AG09309 (cell line): Measurements from ENCODE around the gene BRD3.

Experiments used
- DNase-seq: peaks from one replicate; pipeline ENCODE4 v3.0.0-alpha.2; 2010; ENCODE audit warnings: low read depth
- H3K4me3 ChIP-seq: 2 replicates; pipeline ENCODE4 v1.5.1; 2011; ENCODE audit warnings: mild to moderate bottlenecking, low read depth, low read length, moderate library complexity; ENCODE audit not compliant: control insufficient read depth
- TF ChIP-seq, protein P1 (sequence below): IDR thresholded peaks from 2 replicates; pipeline ENCODE4 v1.5.1; 2011; ENCODE audit warnings: mild to moderate bottlenecking, low read depth, low read length, inconsistent platforms; ENCODE audit not compliant: insufficient read depth, control insufficient read depth; ENCODE audit errors: missing control alignments

BRD3 gene

DNA sequence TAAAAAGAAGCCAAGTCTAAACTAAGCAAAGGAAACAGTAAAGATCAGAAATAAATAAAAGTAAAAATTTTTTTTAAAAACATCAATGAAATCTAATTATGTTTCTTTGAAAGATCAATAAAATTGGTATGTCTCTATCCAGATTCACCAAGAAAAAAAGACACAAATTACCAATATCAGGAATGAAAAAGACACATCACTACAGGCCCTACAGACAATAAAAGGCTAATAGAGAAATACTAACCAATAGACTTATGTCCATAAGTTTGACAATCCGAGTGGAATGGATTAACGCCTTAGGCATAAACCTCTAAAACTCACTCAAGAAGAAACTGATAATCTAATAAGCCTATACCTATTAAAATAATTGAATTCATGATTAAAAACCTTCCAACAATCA is 30.2 kb downstream of the BRD3 start:
- H3K4me3 ChIP-seq, result no peak overlapping the region
- TF ChIP-seq, protein P1, sequence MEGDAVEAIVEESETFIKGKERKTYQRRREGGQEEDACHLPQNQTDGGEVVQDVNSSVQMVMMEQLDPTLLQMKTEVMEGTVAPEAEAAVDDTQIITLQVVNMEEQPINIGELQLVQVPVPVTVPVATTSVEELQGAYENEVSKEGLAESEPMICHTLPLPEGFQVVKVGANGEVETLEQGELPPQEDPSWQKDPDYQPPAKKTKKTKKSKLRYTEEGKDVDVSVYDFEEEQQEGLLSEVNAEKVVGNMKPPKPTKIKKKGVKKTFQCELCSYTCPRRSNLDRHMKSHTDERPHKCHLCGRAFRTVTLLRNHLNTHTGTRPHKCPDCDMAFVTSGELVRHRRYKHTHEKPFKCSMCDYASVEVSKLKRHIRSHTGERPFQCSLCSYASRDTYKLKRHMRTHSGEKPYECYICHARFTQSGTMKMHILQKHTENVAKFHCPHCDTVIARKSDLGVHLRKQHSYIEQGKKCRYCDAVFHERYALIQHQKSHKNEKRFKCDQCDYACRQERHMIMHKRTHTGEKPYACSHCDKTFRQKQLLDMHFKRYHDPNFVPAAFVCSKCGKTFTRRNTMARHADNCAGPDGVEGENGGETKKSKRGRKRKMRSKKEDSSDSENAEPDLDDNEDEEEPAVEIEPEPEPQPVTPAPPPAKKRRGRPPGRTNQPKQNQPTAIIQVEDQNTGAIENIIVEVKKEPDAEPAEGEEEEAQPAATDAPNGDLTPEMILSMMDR, result no peak
- no peak for DNase-seq

DNA sequence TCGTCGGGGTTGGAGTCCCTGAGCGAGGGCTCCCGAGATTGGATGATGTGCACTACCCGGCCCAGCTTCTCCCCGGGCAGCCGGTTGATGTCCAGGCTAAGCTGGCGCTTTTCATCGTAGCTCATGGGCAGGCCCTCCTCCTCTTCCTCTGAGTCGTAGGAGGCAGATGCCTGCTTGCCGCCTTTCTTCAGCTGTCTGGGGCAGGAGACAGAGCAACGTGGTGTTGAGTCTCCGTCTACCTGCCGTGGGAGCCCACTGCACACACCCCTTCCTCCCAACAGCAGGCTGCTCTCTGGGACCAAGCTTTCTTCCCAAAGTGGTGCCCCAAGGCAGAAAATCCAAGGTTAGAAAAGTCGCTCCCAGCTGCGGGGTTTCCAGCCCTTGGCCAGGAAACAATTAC is 31.7 kb downstream of the BRD3 start:
- TF ChIP-seq, protein P1, result no peak
- no peak overlapping the region for H3K4me3 ChIP-seq
- no peak for DNase-seq

DNA sequence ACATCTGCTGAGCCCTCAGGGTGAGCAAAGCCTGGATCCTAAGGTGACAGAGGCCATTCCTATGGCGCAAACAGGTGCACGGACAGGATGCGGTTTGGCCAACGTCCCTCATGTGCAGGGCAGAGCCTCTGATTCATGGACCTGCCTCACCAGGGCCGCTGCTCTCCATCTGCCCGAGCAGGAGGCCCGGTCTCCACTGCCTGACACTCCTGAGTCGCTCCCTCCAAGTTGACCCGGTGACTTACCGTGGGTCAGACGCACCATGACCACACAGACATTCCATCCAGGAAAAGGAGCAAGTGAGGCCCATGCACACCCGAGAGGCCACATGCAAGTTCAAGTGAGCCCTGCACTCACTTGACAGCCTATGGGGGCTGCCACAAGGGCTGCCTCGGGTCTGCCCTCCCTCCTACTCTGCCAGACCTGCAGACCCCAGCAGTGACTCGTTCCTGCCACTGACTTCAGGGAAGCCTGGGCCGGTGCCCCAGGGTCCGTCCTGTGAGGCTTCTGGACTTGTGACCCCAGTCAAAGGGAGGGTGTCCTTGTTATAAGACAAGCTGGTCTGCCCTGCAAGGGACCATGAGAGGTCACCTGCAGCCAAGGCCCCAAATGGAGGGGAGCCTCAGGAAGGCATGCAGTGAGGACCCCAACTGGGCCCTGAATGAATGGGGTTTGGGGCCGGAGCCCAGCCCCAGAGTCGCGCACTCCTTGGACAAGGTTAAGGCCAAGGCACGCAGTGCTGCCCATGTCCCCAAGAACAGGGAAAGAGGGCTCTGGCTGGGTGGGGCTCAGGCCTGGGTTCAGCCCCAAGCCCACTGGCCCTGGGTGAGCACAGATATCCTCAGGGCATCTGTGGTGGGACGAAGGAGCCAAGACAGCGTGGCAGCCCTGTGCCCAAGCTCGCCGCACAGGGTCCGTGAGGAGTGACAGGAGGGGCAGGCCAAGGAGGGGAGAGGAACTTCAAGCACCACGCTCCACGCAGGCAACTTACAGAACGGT is 32.5 kb downstream of the BRD3 start:
- H3K4me3 ChIP-seq, result no peak overlapping the region
- TF ChIP-seq, protein P1, result no peak
- DNase-seq, result no peak

DNA sequence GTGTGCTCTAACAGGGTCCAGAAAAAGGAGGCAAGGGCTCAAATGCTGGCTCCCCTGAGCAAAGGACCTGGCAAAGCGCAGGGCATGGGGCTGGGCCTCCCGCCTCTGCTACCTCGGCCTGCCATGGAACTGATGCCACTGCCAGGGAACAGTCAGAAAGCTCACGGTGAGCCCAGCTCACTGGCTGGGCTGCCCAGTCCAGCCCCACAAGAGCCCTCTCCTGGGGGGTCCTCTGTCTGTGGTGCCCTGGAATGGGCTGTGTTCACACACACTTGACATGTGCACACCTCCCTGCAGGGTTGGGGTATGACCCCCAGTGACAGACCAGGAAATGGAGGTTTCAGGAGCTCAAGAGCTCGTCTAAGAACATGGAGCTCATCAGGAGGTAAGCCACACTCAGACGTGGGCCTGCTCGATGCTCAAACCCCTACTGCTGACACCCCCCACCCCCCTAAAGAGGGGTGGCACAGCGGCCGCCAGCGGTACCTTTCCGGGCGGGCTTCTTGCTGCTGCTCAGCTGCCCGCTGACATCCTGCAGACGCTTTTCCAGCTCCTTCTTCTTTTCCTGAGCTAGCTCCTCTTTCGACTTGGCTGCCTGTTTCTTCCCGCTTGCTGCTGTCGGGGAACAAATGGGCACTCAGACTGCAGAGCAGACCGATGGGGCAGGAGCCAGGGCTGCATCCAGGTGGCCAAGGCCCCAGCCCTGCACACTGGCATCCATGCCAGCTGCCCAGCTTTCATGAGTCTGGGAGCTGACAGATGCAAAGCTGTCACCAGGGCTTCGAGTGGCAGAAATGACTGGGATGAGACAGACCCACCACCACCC is 33.4 kb downstream of the BRD3 start:
- TF ChIP-seq, protein P1, result no peak
- H3K4me3 ChIP-seq, result no peak overlapping the region
- no peak for DNase-seq

DNA sequence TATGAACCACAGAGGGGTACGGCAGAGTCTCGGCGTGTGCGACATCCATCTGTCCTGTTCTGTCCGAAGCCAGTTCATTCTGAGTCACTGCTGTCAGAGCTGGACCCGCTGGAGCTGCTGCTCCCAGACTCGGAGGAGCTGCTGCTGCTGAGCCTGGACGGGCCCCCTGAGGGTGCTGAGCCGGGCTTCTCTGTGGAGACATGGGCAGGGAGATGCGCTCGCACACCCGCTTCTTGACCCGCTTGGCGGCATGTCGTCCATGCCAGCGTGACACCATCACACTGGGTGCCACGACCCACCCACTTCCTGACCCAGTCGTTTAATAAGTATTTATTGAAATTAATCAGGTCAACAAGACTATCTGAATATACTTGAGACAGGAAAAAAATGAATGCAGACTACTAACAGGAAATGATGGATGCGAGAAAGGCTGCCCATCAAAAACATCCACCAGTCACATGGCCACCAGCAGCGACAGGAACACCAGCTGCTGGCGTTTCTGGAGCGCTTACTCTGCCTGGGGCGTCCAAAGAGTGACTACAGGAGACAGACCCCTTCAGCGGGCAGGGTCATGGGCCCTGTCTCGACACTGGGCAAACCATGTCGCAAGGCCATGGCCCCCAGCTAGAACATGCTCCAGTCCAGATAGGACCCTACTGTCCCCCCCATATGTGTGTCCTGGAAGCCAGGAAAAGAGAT is 34.2 kb downstream of the BRD3 start:
- TF ChIP-seq, protein P1, result no peak
- H3K4me3 ChIP-seq, result no peak overlapping the region
- DNase-seq, result no peak

DNA sequence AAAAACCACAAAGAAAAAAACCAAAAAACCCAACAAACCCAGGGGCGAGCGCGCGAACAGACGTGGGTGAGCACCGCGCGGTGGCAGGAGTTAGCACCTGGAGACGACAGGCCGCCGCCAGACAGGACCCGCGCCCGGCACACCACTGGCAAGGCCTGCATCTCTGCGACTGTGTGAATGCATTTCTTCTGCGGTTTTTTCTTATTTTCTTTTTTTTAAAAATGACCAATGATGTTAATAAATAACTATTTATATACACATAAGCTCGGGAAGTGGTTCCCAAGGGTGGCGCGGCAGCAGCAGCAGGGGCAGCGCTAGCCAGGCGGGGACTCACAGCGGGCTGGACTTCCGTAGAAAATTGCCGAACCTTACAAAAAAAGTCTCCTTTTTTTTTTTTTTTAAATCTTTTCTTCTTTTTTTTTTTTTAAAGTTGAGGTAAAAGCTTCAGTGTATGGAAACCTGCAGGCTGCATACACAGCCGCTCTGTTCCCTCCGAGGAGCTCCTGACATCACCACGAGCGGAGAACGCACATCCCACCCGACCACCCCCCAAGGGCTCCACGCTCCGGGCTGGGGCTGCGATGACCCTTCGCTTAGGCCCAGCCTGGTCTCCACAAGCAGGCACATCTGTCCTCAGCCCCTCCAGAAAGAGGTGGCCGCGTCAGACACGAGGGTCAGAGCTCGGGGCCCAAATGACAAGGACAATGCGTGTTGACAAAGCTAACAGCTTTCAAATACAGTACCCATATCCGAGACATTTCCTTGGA is 35.2 kb downstream of the BRD3 start:
- DNase-seq, result no peak
- TF ChIP-seq, protein P1, result no peak
- H3K4me3 ChIP-seq, result no peak overlapping the region
